B cell (primary cell): Measurements from ENCODE around the gene ANKLE1.

ENCODE experiments used
- EZH2 ChIP-seq: IDR thresholded peaks from 2 replicates; pipeline ENCODE4 v1.6.1; 2012; ENCODE audit warnings: borderline replicate concordance, low read depth, mild to moderate bottlenecking, moderate library complexity, low read length; ENCODE audit not compliant: insufficient read depth, poor library complexity, severe bottlenecking
- TF ChIP-seq, protein P1 (sequence below): fragments of 200-600 bp; IDR thresholded peaks from one replicate; pipeline ENCODE4 v1.8.0; 2022; ENCODE audit warnings: antibody characterized with exemption, mild to moderate bottlenecking

DNA sequence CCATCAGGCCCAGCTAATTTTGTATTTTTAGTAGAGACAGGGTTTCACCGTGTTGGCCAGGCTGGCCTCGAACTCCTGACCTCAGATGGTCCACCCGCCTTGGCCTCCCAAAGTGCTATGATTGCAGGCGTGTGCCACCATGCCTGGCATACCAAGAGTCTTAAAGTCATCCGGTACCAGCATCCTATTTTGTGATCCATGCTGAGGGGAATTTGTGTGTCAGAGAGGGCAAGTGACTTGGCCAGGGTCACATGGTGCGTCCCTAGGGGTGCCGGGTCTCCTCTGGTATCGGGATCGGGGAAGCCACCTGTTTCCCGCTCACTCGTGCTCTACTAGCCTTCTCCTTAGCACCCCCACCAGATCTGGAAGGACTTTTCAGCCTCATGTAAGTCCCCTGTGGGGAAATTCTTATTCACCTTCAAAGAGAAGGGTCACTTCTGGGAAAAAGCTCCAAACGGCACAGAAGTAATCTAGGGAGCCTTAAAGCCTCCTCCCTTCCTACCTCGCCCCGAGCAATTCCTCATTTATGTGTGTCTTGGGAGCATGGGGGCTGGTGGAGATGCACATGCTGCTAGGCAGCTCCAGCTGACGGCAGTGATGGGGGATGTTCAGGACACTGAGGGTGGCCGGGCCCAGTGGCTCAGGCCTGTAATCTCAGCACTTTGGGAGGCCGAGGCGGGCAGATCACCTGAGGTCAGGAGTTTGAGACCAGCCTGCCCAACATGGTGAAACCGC is 6.1 kb upstream of the ANKLE1 start:
- TF ChIP-seq, protein P1, sequence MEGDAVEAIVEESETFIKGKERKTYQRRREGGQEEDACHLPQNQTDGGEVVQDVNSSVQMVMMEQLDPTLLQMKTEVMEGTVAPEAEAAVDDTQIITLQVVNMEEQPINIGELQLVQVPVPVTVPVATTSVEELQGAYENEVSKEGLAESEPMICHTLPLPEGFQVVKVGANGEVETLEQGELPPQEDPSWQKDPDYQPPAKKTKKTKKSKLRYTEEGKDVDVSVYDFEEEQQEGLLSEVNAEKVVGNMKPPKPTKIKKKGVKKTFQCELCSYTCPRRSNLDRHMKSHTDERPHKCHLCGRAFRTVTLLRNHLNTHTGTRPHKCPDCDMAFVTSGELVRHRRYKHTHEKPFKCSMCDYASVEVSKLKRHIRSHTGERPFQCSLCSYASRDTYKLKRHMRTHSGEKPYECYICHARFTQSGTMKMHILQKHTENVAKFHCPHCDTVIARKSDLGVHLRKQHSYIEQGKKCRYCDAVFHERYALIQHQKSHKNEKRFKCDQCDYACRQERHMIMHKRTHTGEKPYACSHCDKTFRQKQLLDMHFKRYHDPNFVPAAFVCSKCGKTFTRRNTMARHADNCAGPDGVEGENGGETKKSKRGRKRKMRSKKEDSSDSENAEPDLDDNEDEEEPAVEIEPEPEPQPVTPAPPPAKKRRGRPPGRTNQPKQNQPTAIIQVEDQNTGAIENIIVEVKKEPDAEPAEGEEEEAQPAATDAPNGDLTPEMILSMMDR: no peak
- TF ChIP-seq EZH2: no peak
